ENCODE measurements around the gene STK32C.
"Not testable (repeated sequence)": the region's sequence is repeated elsewhere in the genome, so short reads cannot be mapped to it uniquely, and the experiment has no call there.

STK32C gene

GRCh38 chr10:132336919-132337407 lies 29.2 kb upstream of the STK32C start:
- no peak for DNase-seq

- DNase-seq: no peak
These were observed 28.5 kb upstream of the STK32C start for GRCh38 chr10:132336064-132336746.

DNA sequence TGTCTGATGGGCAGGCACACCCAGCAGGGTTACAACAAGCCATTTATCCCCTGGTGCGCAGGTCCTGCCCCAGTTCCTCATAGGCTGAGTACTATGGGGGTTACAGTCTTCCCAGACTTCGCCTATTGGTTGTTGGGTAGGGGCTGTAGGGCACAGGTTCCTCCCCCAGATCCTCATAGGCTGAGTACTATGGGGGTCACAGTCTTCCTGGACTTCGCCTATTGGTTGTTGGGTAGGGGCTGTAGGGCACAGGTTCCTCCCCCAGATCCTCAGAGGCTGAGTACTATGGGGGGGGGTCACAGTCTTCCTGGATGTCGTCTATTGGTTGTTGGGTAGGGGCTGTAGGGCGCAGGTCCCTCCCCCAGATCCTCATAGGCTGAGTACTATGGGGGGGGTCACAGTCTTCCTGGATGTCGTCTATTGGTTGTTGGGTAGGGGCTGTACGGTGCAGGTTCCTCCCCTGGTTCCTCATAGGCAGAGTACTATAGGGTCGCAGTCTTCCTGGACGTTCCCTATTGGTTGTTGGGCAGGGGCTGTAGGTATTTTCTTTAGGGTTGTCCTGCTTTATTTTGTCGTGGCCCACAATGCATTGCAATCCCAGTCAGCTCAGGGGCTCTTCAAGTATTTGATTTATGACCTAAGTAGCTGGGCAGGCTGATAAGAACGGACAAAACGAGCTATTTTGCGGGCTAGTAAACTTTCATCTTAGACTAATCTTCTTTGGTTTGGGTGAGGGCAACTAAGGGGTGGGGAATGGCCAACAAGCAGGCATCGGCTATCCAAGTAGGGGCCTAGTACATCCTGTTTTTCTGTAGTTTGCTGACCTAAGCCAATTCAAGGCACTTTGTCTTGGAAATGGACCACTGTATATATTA lies 27.7 kb upstream of the STK32C start:
- no peak for DNase-seq

- DNase-seq: no peak
These were observed 27.0 kb upstream of the STK32C start for GRCh38 chr10:132334631-132335188.

- no peak for DNase-seq
These were observed 25.6 kb upstream of the STK32C start for GRCh38 chr10:132333386-132333785.

DNA sequence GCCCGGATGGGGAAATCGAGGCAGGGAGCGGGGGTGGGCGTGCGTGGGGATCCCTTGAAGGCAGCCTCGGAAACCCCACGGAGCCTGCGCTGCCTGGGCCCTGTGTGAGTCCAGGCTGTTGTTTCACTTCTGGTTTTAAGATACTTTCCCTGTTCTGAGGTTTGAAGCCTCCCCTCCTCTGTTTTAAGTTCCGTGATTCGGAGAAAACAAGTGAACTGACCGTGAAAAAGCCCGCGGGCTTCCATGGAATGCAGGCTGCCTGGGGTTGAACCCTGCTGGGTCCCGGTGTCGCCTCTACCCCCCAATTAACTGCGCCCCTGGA lies 24.6 kb upstream of the STK32C start:
- DNase-seq: no peak

DNA sequence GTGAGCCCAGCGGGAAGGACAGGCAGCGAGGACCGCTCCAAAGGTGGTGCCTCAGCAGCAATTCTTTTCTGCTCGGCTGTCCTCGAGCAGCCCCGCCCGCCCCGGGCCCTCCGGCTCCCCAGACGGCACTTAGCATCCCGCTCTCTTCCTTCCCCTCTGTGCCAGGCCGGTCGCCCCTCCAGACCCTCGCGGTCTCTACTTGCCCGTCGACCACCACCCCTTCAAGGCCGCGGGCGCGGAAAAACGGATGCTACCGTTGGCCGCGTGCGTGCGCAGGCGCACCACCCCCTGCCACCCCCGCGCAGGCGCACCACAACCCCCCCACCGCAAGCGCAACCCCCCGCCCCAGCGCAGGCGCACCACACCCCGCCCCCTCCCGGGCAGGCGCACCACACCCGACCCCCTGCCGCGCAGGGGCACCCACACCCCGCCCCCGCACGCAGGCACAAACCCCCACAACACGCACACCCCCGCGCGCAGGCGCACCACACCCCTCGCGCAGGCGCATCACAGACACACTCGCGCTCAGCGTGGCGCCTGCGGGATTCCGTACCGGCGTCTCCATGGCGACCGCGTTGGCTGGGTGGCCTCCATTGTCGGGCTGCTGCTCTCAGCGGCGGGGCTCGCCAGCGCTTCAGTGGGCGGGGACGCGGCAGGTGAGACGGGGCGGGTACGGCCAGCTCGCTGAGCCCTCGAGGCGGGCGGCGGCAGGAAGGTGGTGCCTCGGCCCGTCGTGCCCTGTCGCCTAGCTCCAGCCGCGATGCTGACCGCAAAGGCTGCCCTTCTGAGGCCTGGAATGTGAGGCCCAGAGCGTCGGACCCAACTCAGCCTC lies 24.1 kb upstream of the STK32C start, which contains the start of gene LRRC27:
Gene LRRC27, plus strand, starts transcription at position 593 of the 832 bp plus-strand sequence. CDS start 1,332 bp downstream, outside the sequence.
- peak; percentile 85 for DNase-seq

DNA sequence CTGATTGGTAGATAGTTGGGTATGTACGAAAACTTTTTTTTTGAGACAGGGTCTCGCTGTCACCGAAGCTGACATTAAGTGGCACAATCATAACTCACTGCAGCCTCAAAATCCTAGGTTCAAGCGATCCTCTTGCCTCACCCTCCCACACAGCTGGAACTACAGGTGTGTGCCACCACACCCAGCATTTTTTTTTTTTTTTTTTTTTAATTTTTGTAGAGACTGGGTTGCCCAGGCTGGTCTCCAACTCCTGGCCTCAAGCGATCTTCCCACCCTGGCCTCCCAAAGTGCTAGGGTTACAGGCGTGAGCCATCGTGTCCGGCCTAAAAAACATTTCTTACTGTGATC lies 22.7 kb upstream of the STK32C start:
- no peak for DNase-seq

DNA sequence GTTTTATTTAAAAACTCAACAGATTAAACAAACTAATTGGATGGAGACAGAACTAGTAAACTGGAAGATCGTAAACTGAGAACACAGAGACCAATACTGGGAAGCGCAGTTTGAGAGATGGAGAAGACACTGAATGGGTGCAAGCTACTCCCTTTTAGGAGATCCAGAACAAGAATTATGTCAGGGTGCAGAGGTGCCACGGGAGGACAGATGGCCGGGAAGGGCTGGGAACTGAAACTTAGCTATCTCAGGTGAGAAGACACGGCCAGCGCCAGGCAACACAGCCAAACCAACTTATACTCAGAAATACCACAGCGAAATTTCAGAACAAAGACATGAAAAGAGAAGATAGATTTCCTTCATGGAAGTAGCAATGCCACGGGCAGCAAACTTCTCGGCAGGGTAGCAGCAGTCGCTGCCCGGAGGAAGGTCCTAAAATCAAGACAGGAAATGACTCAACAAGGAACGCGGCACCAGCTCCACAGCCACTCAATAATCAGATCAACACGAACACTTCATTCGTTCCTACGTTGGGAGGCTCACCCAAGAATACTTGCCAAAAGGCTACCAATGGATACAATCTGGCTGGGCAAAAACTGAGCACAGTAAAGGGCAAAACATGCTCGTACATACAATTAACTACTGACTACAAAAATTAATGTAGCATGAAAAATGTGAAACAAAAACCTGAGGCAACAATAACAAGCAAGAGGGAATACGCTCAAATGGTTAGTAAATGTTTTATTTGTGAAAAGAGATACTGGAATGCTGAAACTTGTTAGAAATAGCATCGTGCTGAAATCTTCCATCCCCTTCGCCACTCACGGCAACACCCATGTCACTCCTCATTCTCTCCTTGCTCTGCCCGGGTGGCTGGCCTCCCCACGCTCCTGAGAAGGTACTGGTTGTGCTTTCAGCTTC lies 22.1 kb upstream of the STK32C start:
- DNase-seq: no peak

DNA sequence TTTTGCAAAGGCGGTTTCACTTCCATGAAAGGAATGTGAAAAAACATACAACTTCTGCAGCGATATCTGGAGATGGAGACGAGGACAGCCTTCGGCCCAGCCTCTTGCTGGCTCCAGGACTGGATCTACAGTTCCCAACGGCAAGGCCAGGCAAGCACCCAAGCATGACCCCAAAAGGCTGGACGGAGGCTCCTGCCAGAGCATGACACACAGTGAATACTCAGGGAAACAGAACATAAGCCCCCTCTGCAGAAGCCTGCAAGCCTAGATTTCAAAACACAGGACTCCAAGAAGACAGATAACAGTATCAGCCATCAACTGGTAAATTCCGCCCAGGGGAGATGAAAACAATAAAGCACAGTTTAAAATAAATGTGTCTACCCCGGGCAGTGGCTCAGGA lies 21.0 kb upstream of the STK32C start:
- DNase-seq: no peak

- no peak for DNase-seq
These were observed 20.4 kb upstream of the STK32C start for GRCh38 chr10:132328106-132328505.

DNA sequence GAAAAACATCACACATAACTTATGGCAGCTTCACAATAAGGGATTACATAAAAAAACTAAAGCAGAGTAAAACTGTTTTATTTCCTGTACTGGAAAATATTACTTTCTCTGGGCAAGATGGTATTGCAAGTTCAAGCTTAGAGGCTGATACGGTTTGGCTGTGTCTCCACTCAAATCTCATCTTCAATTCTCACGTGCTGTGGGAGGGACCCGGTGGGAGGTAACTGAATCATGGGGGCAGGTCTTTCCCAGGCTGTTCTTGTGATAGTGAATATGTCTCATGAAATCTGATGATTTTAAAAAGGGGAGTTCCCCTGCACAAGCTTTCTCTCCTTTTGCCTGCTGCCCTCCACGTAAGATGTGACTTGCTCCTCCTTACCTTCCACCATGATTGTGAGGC lies 19.2 kb upstream of the STK32C start:
- DNase-seq: no peak

GRCh38 chr10:132326344-132326889 lies 18.7 kb upstream of the STK32C start:
- no peak for DNase-seq

- DNase-seq: no peak
These were observed 16.4 kb upstream of the STK32C start for GRCh38 chr10:132324186-132324585.

- DNase-seq: no peak
These were observed 14.9 kb upstream of the STK32C start for GRCh38 chr10:132322586-132323048.

GRCh38 chr10:132321726-132322125 lies 14.0 kb upstream of the STK32C start:
- DNase-seq: no peak

DNA sequence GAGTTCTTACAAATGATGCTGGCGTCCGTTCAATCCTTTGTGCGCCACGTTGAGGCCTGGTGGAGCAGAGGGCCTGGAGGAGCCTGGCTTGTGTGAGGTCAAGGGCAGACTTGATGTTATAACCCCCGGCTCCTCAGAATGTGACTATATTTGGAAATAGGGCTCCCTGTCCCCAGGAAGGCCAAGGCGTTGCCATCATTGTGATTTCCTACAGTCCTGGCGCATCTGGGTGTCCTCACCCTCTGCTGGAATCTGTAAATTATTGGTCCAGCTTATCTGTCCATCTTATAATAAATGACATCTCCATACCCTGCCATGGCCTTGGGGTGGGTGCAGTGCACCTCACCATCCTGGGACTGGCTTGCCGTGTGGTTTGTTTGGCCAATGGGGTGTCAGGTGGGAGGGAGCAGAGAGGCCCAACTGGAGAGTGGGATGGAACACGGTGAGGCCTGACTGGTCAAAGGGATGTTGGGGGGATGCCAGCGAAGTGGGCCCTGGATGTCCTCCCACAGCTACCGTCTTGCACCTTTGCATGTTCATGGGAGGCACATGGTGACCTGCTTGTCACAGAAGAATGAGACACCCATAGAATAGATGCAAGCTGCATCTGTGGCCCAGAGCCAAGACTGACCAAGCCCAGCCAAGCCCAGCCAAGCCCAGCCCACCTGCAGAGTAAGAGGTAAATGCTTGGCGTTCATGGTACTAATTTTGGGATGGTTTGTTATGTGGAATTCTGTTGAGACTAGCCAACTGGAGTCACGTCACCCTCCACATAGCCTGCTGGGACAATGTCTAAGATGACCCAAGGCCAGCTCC lies 13.1 kb upstream of the STK32C start:
- DNase-seq: no peak

DNA sequence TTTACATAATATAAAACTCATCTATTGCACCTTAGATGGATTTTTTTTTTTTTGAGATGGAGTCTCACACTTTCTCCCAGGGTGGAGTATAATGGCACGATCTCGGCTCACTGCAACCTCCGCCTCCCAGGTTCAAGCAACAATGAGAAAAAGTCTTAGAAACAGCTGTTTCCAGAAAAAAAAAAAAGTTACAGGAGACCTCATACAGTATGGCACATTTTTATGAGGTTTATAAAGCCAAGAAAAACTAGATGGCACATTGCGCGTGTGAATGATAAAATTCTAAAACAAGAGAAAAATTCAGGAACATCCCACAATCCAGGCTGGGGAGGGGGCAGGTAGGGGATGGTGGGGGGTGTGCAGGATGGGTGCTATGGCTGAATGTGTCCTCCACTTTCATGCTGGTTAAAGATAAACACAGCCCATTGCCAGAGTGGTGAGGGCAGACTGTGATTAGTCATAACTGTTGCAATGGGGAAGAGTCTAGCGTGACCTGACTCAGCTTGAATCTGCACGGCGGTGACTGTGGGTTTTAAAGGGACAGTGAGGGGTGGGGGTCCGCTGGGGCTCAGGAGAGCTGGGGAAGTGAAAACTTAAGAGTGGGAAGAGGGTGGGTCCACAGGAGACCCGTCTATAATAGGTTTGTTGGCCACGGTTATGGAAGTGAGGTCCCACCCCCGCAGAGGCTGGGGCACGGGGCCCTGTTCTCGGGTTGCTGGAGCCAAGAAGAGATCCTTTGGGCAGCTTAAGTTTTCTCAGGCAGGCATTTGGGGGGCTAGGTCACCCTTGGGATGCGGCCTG lies 12.3 kb upstream of the STK32C start:
- DNase-seq: no peak

GRCh38 chr10:132317477-132317876 lies 9.7 kb upstream of the STK32C start:
- DNase-seq: not testable (repeated sequence)

GRCh38 chr10:132316133-132316532 lies 8.4 kb upstream of the STK32C start:
- DNase-seq: no peak

Data from NCI-H748 treated with DMSO at 0.1 percent for 48 hours (cell line).